Chondrocyte (in vitro differentiated cells): Measurements from ENCODE around the gene HAS3. TPM values are rescaled to one million over a fixed set of nuclear protein-coding genes. Genes with fewer than 3 reads are reported as not detected.

ENCODE experiments used
- DNase-seq: peaks from one replicate; pipeline ENCODE4 v3.0.0; 2021; ENCODE audit warnings: mixed read lengths, low spot score
- H3K27ac Mint-ChIP-seq: one replicate; pipeline ENCODE4 v1.8.0; 2021; ENCODE audit warnings: mild to moderate bottlenecking, moderate library complexity, mixed read lengths; ENCODE audit not compliant: unreplicated experiment
- H3K27me3 Mint-ChIP-seq: 2 replicates; pipeline ENCODE4 v1.8.0; 2021; ENCODE audit warnings: low read depth, mixed read lengths
- H3K36me3 Mint-ChIP-seq: 2 replicates; pipeline ENCODE4 v1.8.0; 2021; ENCODE audit warnings: low read depth, mixed read lengths
- H3K4me1 Mint-ChIP-seq: 2 replicates; pipeline ENCODE4 v1.8.0; 2021; ENCODE audit warnings: low read depth, mild to moderate bottlenecking, mixed read lengths
- H3K4me3 Mint-ChIP-seq: one replicate; pipeline ENCODE4 v1.8.0; 2021; ENCODE audit warnings: mild to moderate bottlenecking, moderate library complexity, mixed read lengths; ENCODE audit not compliant: unreplicated experiment
- H3K9me3 Mint-ChIP-seq: 2 replicates; pipeline ENCODE4 v1.8.0; 2021; ENCODE audit warnings: low read depth, mixed read lengths
- total RNA-seq: library from RNA; stranded (reverse); gene quantifications from 3 replicates; pipeline ENCODE4 v1.2.1, GENCODE V29; 2021
- TF ChIP-seq, protein P1 (sequence below): fragments of 200-600 bp; sonication (generic); IDR thresholded peaks from 2 replicates; pipeline ENCODE4 v1.5.0; 2021; ENCODE audit warnings: antibody characterized with exemption, mild to moderate bottlenecking, moderate library complexity

The HAS3 gene
- total RNA-seq, 1 donor from 2014 or later: 1.5 TPM

GRCh38 chr16:69084289-69084688, 21.2 kb upstream of the HAS3 start:
- TF ChIP-seq, protein P1, sequence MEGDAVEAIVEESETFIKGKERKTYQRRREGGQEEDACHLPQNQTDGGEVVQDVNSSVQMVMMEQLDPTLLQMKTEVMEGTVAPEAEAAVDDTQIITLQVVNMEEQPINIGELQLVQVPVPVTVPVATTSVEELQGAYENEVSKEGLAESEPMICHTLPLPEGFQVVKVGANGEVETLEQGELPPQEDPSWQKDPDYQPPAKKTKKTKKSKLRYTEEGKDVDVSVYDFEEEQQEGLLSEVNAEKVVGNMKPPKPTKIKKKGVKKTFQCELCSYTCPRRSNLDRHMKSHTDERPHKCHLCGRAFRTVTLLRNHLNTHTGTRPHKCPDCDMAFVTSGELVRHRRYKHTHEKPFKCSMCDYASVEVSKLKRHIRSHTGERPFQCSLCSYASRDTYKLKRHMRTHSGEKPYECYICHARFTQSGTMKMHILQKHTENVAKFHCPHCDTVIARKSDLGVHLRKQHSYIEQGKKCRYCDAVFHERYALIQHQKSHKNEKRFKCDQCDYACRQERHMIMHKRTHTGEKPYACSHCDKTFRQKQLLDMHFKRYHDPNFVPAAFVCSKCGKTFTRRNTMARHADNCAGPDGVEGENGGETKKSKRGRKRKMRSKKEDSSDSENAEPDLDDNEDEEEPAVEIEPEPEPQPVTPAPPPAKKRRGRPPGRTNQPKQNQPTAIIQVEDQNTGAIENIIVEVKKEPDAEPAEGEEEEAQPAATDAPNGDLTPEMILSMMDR: no peak
- Mint-ChIP-seq H3K36me3 (no peaks in the 10 kb centered on the region), H3K27ac (no peak overlapping the region), H3K27me3 (no peaks in the 10 kb centered on the region), H3K4me1 (peaks cover 4% of the 10 kb centered on the region), H3K9me3 (no peaks in the 10 kb centered on the region), H3K4me3 (no peak overlapping the region)
- DNase-seq: no peak

DNA sequence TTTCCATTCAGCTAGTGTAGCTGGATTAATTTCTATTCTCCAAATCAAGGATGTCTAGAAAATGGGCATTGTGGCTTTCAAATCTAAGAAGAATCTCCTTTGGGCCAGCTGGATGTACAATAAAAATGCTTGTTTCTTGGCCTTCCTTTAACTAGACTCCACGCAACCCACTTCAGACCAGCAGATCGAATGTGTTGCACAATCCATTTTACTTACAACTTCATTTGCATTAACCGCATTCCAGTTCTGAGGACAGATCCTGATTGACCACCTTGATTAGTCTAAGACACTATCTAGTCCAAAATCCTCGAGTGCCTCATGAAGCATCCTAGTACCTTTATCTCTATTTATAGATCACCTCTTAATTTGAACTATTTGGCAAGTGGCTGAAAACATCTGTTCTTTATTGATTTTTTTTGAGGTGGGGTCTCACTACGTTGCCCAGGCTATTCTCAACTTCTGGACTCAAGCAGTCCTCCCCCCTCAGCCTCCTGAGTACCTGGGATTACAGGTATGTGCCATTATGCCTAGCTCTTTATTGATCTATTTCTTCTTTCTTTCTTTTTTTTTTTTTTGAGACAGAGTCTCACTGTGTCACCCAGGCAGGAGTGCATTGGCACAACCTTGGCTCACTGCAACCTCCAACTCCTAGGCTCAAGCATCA, 20.3 kb upstream of the HAS3 start:
- no peaks in the 10 kb centered on the region for H3K9me3 Mint-ChIP-seq
- H3K4me3 Mint-ChIP-seq: no peak overlapping the region
- DNase-seq: no peak
- peaks cover 4% of the 10 kb centered on the region for H3K4me1 Mint-ChIP-seq
- TF ChIP-seq, protein P1: no peak
- no peaks in the 10 kb centered on the region for H3K27me3 Mint-ChIP-seq
- H3K36me3 Mint-ChIP-seq: no peaks in the 10 kb centered on the region
- H3K27ac Mint-ChIP-seq: no peak overlapping the region

- H3K27ac Mint-ChIP-seq: no peak overlapping the region
- no peak overlapping the region for H3K4me3 Mint-ChIP-seq
- no peaks in the 10 kb centered on the region for H3K27me3 Mint-ChIP-seq
- H3K36me3 Mint-ChIP-seq: no peaks in the 10 kb centered on the region
- TF ChIP-seq, protein P1: no peak
- H3K9me3 Mint-ChIP-seq: no peaks in the 10 kb centered on the region
- no peak for DNase-seq
- peaks cover 4% of the 10 kb centered on the region for H3K4me1 Mint-ChIP-seq
Measured at GRCh38 chr16:69087161-69087581, 18.3 kb upstream of the HAS3 start.

- TF ChIP-seq, protein P1: no peak
- Mint-ChIP-seq H3K27me3 (no peaks in the 10 kb centered on the region), H3K27ac (no peak overlapping the region), H3K9me3 (no peaks in the 10 kb centered on the region), H3K4me3 (no peak overlapping the region), H3K4me1 (peaks cover 4% of the 10 kb centered on the region), H3K36me3 (no peaks in the 10 kb centered on the region)
- DNase-seq: no peak
Measured at GRCh38 chr16:69088684-69089083, 16.8 kb upstream of the HAS3 start.

DNA sequence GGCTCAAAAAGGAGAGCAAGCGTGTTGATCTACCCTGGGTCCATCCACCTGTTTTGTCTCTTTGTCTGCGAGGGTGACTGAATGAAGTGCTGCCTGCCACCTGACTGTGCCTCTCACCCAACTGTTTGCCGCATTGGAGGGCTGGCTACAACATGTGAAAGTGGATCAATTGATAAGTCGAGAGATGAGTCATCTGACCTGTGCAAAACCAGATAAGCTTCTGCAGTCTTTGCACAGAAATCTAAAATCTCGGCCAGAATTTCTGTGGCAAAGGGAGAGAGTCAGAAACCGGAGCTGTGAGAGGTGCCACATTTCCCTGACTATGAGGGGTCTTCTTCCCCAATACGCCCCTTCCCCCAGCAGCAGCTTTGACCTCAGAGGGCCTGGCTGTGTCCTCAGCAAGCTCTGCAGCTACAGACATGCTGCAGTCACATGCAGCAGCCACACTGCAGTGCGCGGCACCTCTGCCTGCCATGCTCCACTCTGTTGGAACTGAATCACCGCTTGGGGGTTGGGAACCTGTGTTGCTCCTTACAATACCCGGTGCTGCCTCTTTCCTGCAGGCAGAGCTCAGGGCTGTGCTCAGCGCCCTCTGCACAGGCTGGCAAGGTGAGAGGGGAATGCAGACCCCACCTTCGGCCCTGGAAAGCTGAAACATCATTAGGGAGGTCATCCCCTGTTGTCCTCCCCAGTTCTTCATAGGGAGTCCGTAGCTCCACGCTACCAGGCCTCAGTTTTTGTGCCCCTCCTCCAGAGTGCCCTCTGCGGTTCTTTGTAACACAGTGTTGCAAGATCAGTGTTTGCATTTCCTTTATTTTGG, 16.2 kb upstream of the HAS3 start:
- no peaks in the 10 kb centered on the region for H3K36me3 Mint-ChIP-seq
- TF ChIP-seq, protein P1: no peak
- no peak overlapping the region for H3K4me3 Mint-ChIP-seq
- H3K4me1 Mint-ChIP-seq: peaks cover 4% of the 10 kb centered on the region
- no peak overlapping the region for H3K27ac Mint-ChIP-seq
- no peak for DNase-seq
- H3K27me3 Mint-ChIP-seq: no peaks in the 10 kb centered on the region
- H3K9me3 Mint-ChIP-seq: no peaks in the 10 kb centered on the region
